ENCODE measurements around the gene EHD2. TPM values are rescaled to one million over a fixed set of nuclear protein-coding genes. Genes with fewer than 3 reads are reported as not detected.

Gene EHD2
- total and polyA plus RNA-seq, 2 experiments from 2014 or later, result 0.64 to 2.1 TPM

- Histone ChIP-seq H3K4me1 (ENCODE audit: low read depth) (no peaks in the 10 kb centered on the region), H3K9me3 (ENCODE audit: low read depth) (no peaks in the 10 kb centered on the region), H3K27me3 (no peaks in the 10 kb centered on the region), H3K27ac (no peak overlapping the region), H3K36me3 (peaks cover 44% of the 10 kb centered on the region), H3K4me3 (no peak overlapping the region)
- TF ChIP-seq CTCF (IDR thresholded peaks at IDR 0.05; ENCODE audit: low read depth, low read length), result no peak
- DNase-seq (ENCODE audit: low read depth in 1 of 2, low spot score in 1 of 2), result no peak
Measured at GRCh38 chr19:47755762-47756626, 42.8 kb downstream of the EHD2 start.

GRCh38 chr19:47756627-47756929 lies 43.4 kb downstream of the EHD2 start:
- no peak overlapping the region for H3K4me3 ChIP-seq
- H3K4me1 ChIP-seq (ENCODE audit: low read depth), result no peaks in the 10 kb centered on the region
- H3K9me3 ChIP-seq (ENCODE audit: low read depth), result no peaks in the 10 kb centered on the region
- H3K36me3 ChIP-seq, result peaks cover 38% of the 10 kb centered on the region
- no peaks in the 10 kb centered on the region for H3K27me3 ChIP-seq
- TF ChIP-seq CTCF (IDR thresholded peaks at IDR 0.05; ENCODE audit: low read depth, low read length), result no peak
- no peak for DNase-seq (ENCODE audit: low read depth in 1 of 2, low spot score in 1 of 2)
- H3K27ac ChIP-seq, result no peak overlapping the region

- Histone ChIP-seq H3K27ac (no peak overlapping the region), H3K4me3 (no peak overlapping the region), H3K36me3 (peaks cover 37% of the 10 kb centered on the region), H3K27me3 (no peaks in the 10 kb centered on the region), H3K4me1 (ENCODE audit: low read depth) (no peaks in the 10 kb centered on the region), H3K9me3 (ENCODE audit: low read depth) (no peaks in the 10 kb centered on the region)
- TF ChIP-seq CTCF (IDR thresholded peaks at IDR 0.05; ENCODE audit: low read depth, low read length), result no peak
- no peak for DNase-seq (ENCODE audit: low read depth in 1 of 2, low spot score in 1 of 2)
Measured at GRCh38 chr19:47756953-47757608, 43.9 kb downstream of the EHD2 start.

- H3K4me3 ChIP-seq, result no peak overlapping the region
- no peaks in the 10 kb centered on the region for H3K9me3 ChIP-seq (ENCODE audit: low read depth)
- no peaks in the 10 kb centered on the region for H3K4me1 ChIP-seq (ENCODE audit: low read depth)
- no peaks in the 10 kb centered on the region for H3K27me3 ChIP-seq
- peaks cover 32% of the 10 kb centered on the region for H3K36me3 ChIP-seq
- no peak overlapping the region for H3K27ac ChIP-seq
- TF ChIP-seq CTCF (IDR thresholded peaks at IDR 0.05; ENCODE audit: low read depth, low read length), result no peak
- no peak for DNase-seq (ENCODE audit: low read depth in 1 of 2, low spot score in 1 of 2)
Measured at GRCh38 chr19:47757617-47758442, 44.6 kb downstream of the EHD2 start.

- no peak for TF ChIP-seq CTCF (IDR thresholded peaks at IDR 0.05; ENCODE audit: low read depth, low read length)
- H3K4me3 ChIP-seq, result no peak overlapping the region
- DNase-seq (ENCODE audit: low read depth in 1 of 2, low spot score in 1 of 2), result no peak
- H3K36me3 ChIP-seq, result peaks cover 31% of the 10 kb centered on the region
- no peaks in the 10 kb centered on the region for H3K27me3 ChIP-seq
- no peaks in the 10 kb centered on the region for H3K4me1 ChIP-seq (ENCODE audit: low read depth)
- no peak overlapping the region for H3K27ac ChIP-seq
- H3K9me3 ChIP-seq (ENCODE audit: low read depth), result no peaks in the 10 kb centered on the region
Measured at GRCh38 chr19:47758443-47758804, 45.2 kb downstream of the EHD2 start.
